Subcutaneous abdominal adipose tissue (tissue), 5 donors: ENCODE measurements around the gene PARD3.

Experiments
- H3K27ac ChIP-seq: one replicate; pipeline ENCODE4 v1.7.0; 2013; ENCODE audit warnings: low read depth, mild to moderate bottlenecking, inconsistent platforms, low read length, moderate library complexity
- H3K27me3 ChIP-seq, 5 donors: one replicate each; pipeline ENCODE4 v1.7.0; 2013; ENCODE audit warnings: low read length in 5 of 5, inconsistent platforms in 1 of 5; ENCODE audit not compliant: control insufficient read depth in 5 of 5, insufficient read depth in 4 of 5
- H3K36me3 ChIP-seq, 5 donors: one replicate each; pipeline ENCODE4 v1.7.0; 2013; ENCODE audit warnings: low read length in 5 of 5; ENCODE audit not compliant: control insufficient read depth in 5 of 5, insufficient read depth in 5 of 5
- H3K4me1 ChIP-seq, 5 donors: one replicate each; pipeline ENCODE4 v1.7.0; 2013; ENCODE audit warnings: low read length in 5 of 5, mild to moderate bottlenecking in 3 of 5, moderate library complexity in 1 of 5; ENCODE audit not compliant: control insufficient read depth in 5 of 5, insufficient read depth in 5 of 5
- H3K4me3 ChIP-seq, 5 donors: one replicate each; pipeline ENCODE4 v1.7.0; 2013; ENCODE audit warnings: low read length in 5 of 5, low read depth in 1 of 5
- H3K9ac ChIP-seq, 5 donors: one replicate each; pipeline ENCODE4 v1.7.0; 2013; ENCODE audit warnings: low read length in 5 of 5, mild to moderate bottlenecking in 4 of 5, moderate library complexity in 3 of 5
- H3K9me3 ChIP-seq, 5 donors: one replicate each; pipeline ENCODE4 v1.7.0; 2013; ENCODE audit warnings: low read length in 5 of 5; ENCODE audit not compliant: control insufficient read depth in 5 of 5
- donor health status: healthy.
- donor health status: healthy.
- donor health status: healthy.
- donor health status: healthy.
- donor health status: healthy.

The PARD3 gene

DNA sequence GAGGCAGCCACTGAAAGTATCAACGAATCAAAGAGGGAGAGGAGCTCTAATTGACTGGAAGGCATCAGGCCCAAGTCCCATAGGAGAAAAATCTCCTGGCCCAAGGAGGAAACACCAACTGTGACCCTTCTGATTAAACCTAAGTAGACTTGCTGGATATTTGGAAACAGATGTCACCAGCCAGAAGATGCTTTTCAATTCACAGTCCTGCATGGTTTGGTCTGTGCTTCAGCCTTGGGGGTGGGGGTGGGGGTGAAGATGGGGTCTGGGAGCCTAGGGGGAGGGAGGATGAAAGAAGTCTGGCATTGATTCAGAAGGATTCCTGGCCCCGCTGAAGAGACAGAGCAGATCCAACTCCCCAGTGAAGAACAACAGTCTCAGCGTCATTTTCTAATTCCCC is 623.7 kb downstream of the PARD3 start:
- Histone ChIP-seq H3K36me3 (no peaks in the 10 kb centered on the region), H3K9me3 (no peaks in the 10 kb centered on the region), H3K27me3 (no peaks in the 10 kb centered on the region), H3K9ac (no peak overlapping the region), H3K4me3 (no peak overlapping the region), H3K27ac (no peak overlapping the region), H3K4me1 (no peaks in the 10 kb centered on the region)

- no peak overlapping the region for H3K4me3 ChIP-seq
- H3K36me3 ChIP-seq = no peaks in the 10 kb centered on the region
- H3K9me3 ChIP-seq = no peaks in the 10 kb centered on the region
- H3K4me1 ChIP-seq = no peaks in the 10 kb centered on the region
- no peak overlapping the region for H3K27ac ChIP-seq
- no peaks in the 10 kb centered on the region for H3K27me3 ChIP-seq
- H3K9ac ChIP-seq = no peak overlapping the region
These were observed 624.5 kb downstream of the PARD3 start for GRCh38 chr10:34190580-34190979.

DNA sequence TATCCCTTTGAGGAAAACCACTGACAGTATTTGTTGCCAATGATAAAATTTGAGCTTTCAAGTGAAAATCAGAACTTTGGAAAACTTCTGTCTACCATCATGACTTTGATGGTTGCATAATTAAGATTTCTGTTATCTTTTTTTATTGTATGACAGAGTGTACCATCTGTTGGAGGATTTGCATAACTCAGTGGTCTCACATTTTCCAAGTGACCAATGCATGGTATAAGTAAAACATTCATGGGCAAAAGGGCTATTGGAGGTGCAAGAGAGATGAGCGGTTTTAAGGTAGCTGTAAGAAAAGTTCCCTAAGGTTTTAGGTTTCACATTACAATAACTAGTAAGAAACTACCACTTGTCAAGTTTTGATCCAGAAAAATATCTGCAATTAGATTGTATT is 625.3 kb downstream of the PARD3 start:
- Histone ChIP-seq H3K27me3 (no peaks in the 10 kb centered on the region), H3K9me3 (no peaks in the 10 kb centered on the region), H3K27ac (no peak overlapping the region), H3K9ac (no peak overlapping the region), H3K4me1 (peaks cover 0 to 3% (median 0%) of the 10 kb centered on the region in 5 donors), H3K4me3 (no peak overlapping the region), H3K36me3 (no peaks in the 10 kb centered on the region)

GRCh38 chr10:34188221-34188620 is 626.9 kb downstream of the PARD3 start:
- Histone ChIP-seq H3K27me3 (no peaks in the 10 kb centered on the region), H3K27ac (no peak overlapping the region), H3K36me3 (no peaks in the 10 kb centered on the region), H3K4me3 (no peak overlapping the region), H3K9me3 (no peaks in the 10 kb centered on the region), H3K9ac (no peak overlapping the region), H3K4me1 (peaks cover 0 to 6% (median 0%) of the 10 kb centered on the region in 5 donors)

GRCh38 chr10:34187201-34187600 is 627.9 kb downstream of the PARD3 start:
- no peaks in the 10 kb centered on the region for H3K27me3 ChIP-seq
- no peaks in the 10 kb centered on the region for H3K9me3 ChIP-seq
- no peak overlapping the region for H3K4me3 ChIP-seq
- no peak overlapping the region for H3K27ac ChIP-seq
- no peak overlapping the region for H3K9ac ChIP-seq
- peaks cover 0 to 6% (median 0%) of the 10 kb centered on the region in 5 donors for H3K4me1 ChIP-seq
- H3K36me3 ChIP-seq = no peaks in the 10 kb centered on the region

- Histone ChIP-seq H3K36me3 (no peaks in the 10 kb centered on the region), H3K4me1 (peaks cover 0 to 9% (median 0%) of the 10 kb centered on the region in 5 donors), H3K27ac (no peak overlapping the region), H3K9ac (no peak overlapping the region), H3K9me3 (no peaks in the 10 kb centered on the region), H3K4me3 (no peak overlapping the region), H3K27me3 (no peaks in the 10 kb centered on the region)
These were observed 628.4 kb downstream of the PARD3 start for GRCh38 chr10:34186745-34187144.

GRCh38 chr10:34185998-34186397 is 629.1 kb downstream of the PARD3 start:
- H3K36me3 ChIP-seq = no peaks in the 10 kb centered on the region
- H3K27ac ChIP-seq = no peak overlapping the region
- no peak overlapping the region for H3K4me3 ChIP-seq
- H3K9me3 ChIP-seq = no peaks in the 10 kb centered on the region
- peaks cover 0 to 13% (median 0%) of the 10 kb centered on the region in 5 donors for H3K4me1 ChIP-seq
- H3K27me3 ChIP-seq = no peaks in the 10 kb centered on the region
- no peak overlapping the region for H3K9ac ChIP-seq

DNA sequence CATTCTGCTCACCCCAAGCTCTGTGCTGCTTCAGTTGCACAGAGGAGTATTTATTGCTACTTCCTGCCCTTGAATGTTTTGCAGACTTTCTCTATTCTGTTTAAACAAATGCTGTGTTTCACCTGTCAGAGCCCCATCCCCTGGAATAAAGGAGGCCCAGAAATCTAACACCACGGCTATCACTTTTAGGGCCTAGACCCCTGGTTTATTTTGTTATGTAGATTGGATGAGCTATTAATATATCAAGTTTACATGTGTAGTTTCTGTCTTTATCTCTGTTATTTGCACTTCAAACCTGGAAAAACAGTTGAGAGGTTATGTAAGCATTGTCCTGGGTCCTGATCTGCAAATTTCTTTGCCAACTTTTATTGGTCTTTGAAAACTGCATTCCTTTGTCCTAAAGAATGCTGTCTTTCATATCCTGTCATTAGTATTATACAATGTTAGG is 630.1 kb downstream of the PARD3 start:
- no peaks in the 10 kb centered on the region for H3K36me3 ChIP-seq
- H3K27me3 ChIP-seq = no peaks in the 10 kb centered on the region
- H3K9ac ChIP-seq = no peak overlapping the region
- H3K4me3 ChIP-seq = no peak overlapping the region
- H3K27ac ChIP-seq = no peak overlapping the region
- H3K4me1 ChIP-seq = peaks cover 0 to 13% (median 0%) of the 10 kb centered on the region in 5 donors
- H3K9me3 ChIP-seq = no peaks in the 10 kb centered on the region

GRCh38 chr10:34184397-34184796 is 630.7 kb downstream of the PARD3 start:
- no peaks in the 10 kb centered on the region for H3K9me3 ChIP-seq
- H3K4me1 ChIP-seq = peaks cover 0 to 13% (median 0%) of the 10 kb centered on the region in 5 donors
- H3K27ac ChIP-seq = no peak overlapping the region
- H3K27me3 ChIP-seq = no peaks in the 10 kb centered on the region
- H3K36me3 ChIP-seq = no peaks in the 10 kb centered on the region
- no peak overlapping the region for H3K4me3 ChIP-seq
- no peak overlapping the region for H3K9ac ChIP-seq

GRCh38 chr10:34183016-34183796 is 631.9 kb downstream of the PARD3 start:
- Histone ChIP-seq H3K9me3 (no peaks in the 10 kb centered on the region), H3K27me3 (no peaks in the 10 kb centered on the region), H3K4me3 (no peak overlapping the region), H3K36me3 (no peaks in the 10 kb centered on the region), H3K9ac (no peak overlapping the region), H3K27ac (no peak overlapping the region), H3K4me1 (peaks cover 0 to 13% (median 4%) of the 10 kb centered on the region in 5 donors)
